HG03064 (cell line): Measurements from ENCODE around the gene COL19A1.
"Not testable (repeated sequence)": the region's sequence is repeated elsewhere in the genome, so short reads cannot be mapped to it uniquely, and the experiment has no call there.

Source experiments
- ATAC-seq: cut with Tn5 transposase; IDR thresholded peaks from one replicate; pipeline ENCODE4 v1.9.1; 2021; ENCODE audit warnings: low read depth; ENCODE audit not compliant: unreplicated experiment

COL19A1 gene

GRCh38 chr6:69866351-69866769 lies at the start of gene COL19A1:
TSS of gene COL19A1 (plus strand) at chr6:69866556. CDS start at chr6:69879568, 13,012 bp downstream.
- peak; percentile 44 for ATAC-seq

- no peak for ATAC-seq
These were observed 49.8 kb upstream of the COL19A1 start for GRCh38 chr6:69816569-69816968.

- no peak for ATAC-seq
These were observed 49.0 kb upstream of the COL19A1 start for GRCh38 chr6:69817358-69817757.

- no peak for ATAC-seq
These were observed 48.0 kb upstream of the COL19A1 start for GRCh38 chr6:69818223-69818930.

- no peak for ATAC-seq
These were observed 47.2 kb upstream of the COL19A1 start for GRCh38 chr6:69819138-69819537.

GRCh38 chr6:69820018-69820417 lies 46.3 kb upstream of the COL19A1 start:
- no peak for ATAC-seq

- ATAC-seq = no peak
These were observed 45.9 kb upstream of the COL19A1 start for GRCh38 chr6:69820438-69820837.

- not testable (repeated sequence) for ATAC-seq
These were observed 42.0 kb upstream of the COL19A1 start for GRCh38 chr6:69824355-69824754.

- no peak for ATAC-seq
These were observed 40.5 kb upstream of the COL19A1 start for GRCh38 chr6:69825904-69826303.

- no peak for ATAC-seq
These were observed 39.0 kb upstream of the COL19A1 start for GRCh38 chr6:69827276-69827893.

- ATAC-seq = no peak
These were observed 33.8 kb upstream of the COL19A1 start for GRCh38 chr6:69832558-69832957.

GRCh38 chr6:69835414-69836179 lies 30.8 kb upstream of the COL19A1 start:
- peak; percentile 66 for ATAC-seq

GRCh38 chr6:69841862-69842261 lies 24.5 kb upstream of the COL19A1 start:
- ATAC-seq = no peak

- ATAC-seq = no peak
These were observed 23.2 kb upstream of the COL19A1 start for GRCh38 chr6:69843189-69843588.

- ATAC-seq = no peak
These were observed 20.0 kb upstream of the COL19A1 start for GRCh38 chr6:69846312-69846711.

GRCh38 chr6:69846770-69847491 lies 19.4 kb upstream of the COL19A1 start:
- ATAC-seq = no peak

GRCh38 chr6:69847492-69847788 lies 18.9 kb upstream of the COL19A1 start:
- ATAC-seq = no peak

GRCh38 chr6:69848552-69848951 lies 17.8 kb upstream of the COL19A1 start:
- no peak for ATAC-seq

GRCh38 chr6:69852706-69853105 lies 13.7 kb upstream of the COL19A1 start:
- ATAC-seq = no peak

GRCh38 chr6:69861986-69862385 lies 4.4 kb upstream of the COL19A1 start:
- ATAC-seq = no peak

GRCh38 chr6:69863766-69864165 lies 2.6 kb upstream of the COL19A1 start:
- ATAC-seq = no peak
